Naive thymus-derived CD4-positive, alpha-beta T cell (primary cell): ENCODE measurements around the gene SMARCA2. TPM values are rescaled to one million over a fixed set of nuclear protein-coding genes. Genes with fewer than 3 reads are reported as not detected.

Experiments
- ATAC-seq: fragments of 150-1000 bp; cut with Tn5 transposase; 2 replicates; pipeline ENCODE4 v1.10.0; 2021; ENCODE audit warnings: mild to moderate bottlenecking, moderate library complexity
- CTCF ChIA-PET: fragments of 350-600 bp; sonication (Branson Sonifier 250); formaldehyde crosslinking; loops from one replicate; lab custom pipeline; 2021; ENCODE audit warnings: antibody characterized with exemption; lab: Charles Lee
- POLR2A ChIA-PET: fragments of 350-600 bp; sonication (Branson Sonifier 250); formaldehyde crosslinking; loops from one replicate; lab custom pipeline; 2021; ENCODE audit warnings: antibody characterized with exemption, inconsistent platforms; lab: Charles Lee
- DNase-seq, 9 donors: peaks; one replicate each; pipeline versions ENCODE4 v3.0.0 to v3.0.0-alpha.2; 2020 to 2022; ENCODE audit warnings: mixed read lengths in 1 of 9
- H3K27ac ChIP-seq: one replicate; pipeline ENCODE4 v1.7.0; 2013; ENCODE audit warnings: mild to moderate bottlenecking, low read depth, low read length, moderate library complexity
- H3K27me3 ChIP-seq, 2 donors: one replicate each; pipeline ENCODE4 v1.7.0; 2013; ENCODE audit warnings: low read length in 2 of 2, mild to moderate bottlenecking in 2 of 2, moderate library complexity in 2 of 2; ENCODE audit not compliant: control insufficient read depth in 2 of 2, insufficient read depth in 2 of 2
- H3K36me3 ChIP-seq, 3 experiments: 1 replicate in 2 of 3; 2 replicates in 1 of 3; pipeline ENCODE4 v1.7.0; 2013; ENCODE audit warnings: low read length in 3 of 3, mild to moderate bottlenecking in 3 of 3, moderate library complexity in 1 of 3; ENCODE audit not compliant: insufficient read depth in 3 of 3, control insufficient read depth in 2 of 3
- H3K4me1 ChIP-seq, 2 donors: one replicate each; pipeline ENCODE4 v1.7.0; 2013; ENCODE audit warnings: low read length in 2 of 2, mild to moderate bottlenecking in 2 of 2, moderate library complexity in 1 of 2; ENCODE audit not compliant: control insufficient read depth in 2 of 2, insufficient read depth in 2 of 2
- H3K4me3 ChIP-seq: 2 replicates; pipeline ENCODE4 v1.7.0; 2013; ENCODE audit warnings: mild to moderate bottlenecking, low read length
- H3K9me3 ChIP-seq, 3 experiments: 1 replicate in 2 of 3; 2 replicates in 1 of 3; pipeline ENCODE4 v1.7.0; 2013; ENCODE audit warnings: low read length in 3 of 3; ENCODE audit not compliant: control insufficient read depth in 2 of 3
- H3K27ac Mint-ChIP-seq, 9 donors: one replicate each; pipeline ENCODE4 v1.8.0; 2020 to 2022; ENCODE audit warnings: mixed read lengths in 9 of 9, mild to moderate bottlenecking in 8 of 9, moderate library complexity in 5 of 9, inconsistent platforms in 2 of 9
- H3K27me3 Mint-ChIP-seq, 5 donors: one replicate each; pipeline ENCODE4 v1.8.0; 2021 to 2022; ENCODE audit warnings: mixed read lengths in 5 of 5, mild to moderate bottlenecking in 1 of 5
- H3K36me3 Mint-ChIP-seq, 5 donors: one replicate each; pipeline ENCODE4 v1.8.0; 2020 to 2022; ENCODE audit warnings: mixed read lengths in 5 of 5, mild to moderate bottlenecking in 3 of 5, inconsistent platforms in 1 of 5
- H3K4me1 Mint-ChIP-seq, 7 donors: one replicate each; pipeline ENCODE4 v1.8.0; 2020 to 2022; ENCODE audit warnings: mixed read lengths in 7 of 7, mild to moderate bottlenecking in 3 of 7, inconsistent platforms in 1 of 7
- H3K4me3 Mint-ChIP-seq, 10 donors: one replicate each; pipeline ENCODE4 v1.8.0; 2020 to 2022; ENCODE audit warnings: mild to moderate bottlenecking in 10 of 10, mixed read lengths in 10 of 10, moderate library complexity in 6 of 10, inconsistent platforms in 2 of 10
- H3K9me3 Mint-ChIP-seq, 11 donors: one replicate each; pipeline ENCODE4 v1.8.0; 2020 to 2022; ENCODE audit warnings: mixed read lengths in 11 of 11, mild to moderate bottlenecking in 4 of 11, inconsistent platforms in 1 of 11, moderate library complexity in 1 of 11
- intact Hi-C, 2 donors: fragments of 100-400 bp; cut with micrococcal nuclease; formaldehyde crosslinking; loops; one replicate each; pipeline ENCODE4 v1.15.1; 2023
- polyA plus RNA-seq, 2 donors: library from polyadenylated mRNA; unstranded; fragments of 300-500 nt; fragmentation: Illumina TruSeq; gene quantifications; one replicate each; pipeline ENCODE4 v1.2.3, GENCODE V29; 2021
- total RNA-seq, 6 experiments: library from RNA in 5 of 6; stranded (reverse) in 5 of 6; gene quantifications; 1 replicate in 5 of 6; 2 replicates in 1 of 6; pipeline ENCODE4 v1.2.3 and lab custom pipeline; 2021 to 2026

SMARCA2 gene
- total and polyA plus RNA-seq, 7 experiments from 2014 or later = 37.1 to 294 (median 256) TPM

- Mint-ChIP-seq H3K27me3 (no peaks in the 10 kb centered on the region), H3K4me3 (no peak overlapping the region), H3K4me1 (peaks cover 0 to 4% (median 0%) of the 10 kb centered on the region in 7 donors), H3K27ac (peak overlapping the region in 4 of 9 donors; percentile 8 to 62 (median 17)), H3K36me3 (peaks cover 17 to 66% (median 44%) of the 10 kb centered on the region in 5 donors), H3K9me3 (no peaks in the 10 kb centered on the region)
- Histone ChIP-seq H3K36me3 (peaks cover 14 to 80% (median 25%) of the 10 kb centered on the region in 3 experiments), H3K27ac (no peak overlapping the region), H3K4me3 (no peak overlapping the region), H3K4me1 (no peaks in the 10 kb centered on the region), H3K27me3 (no peaks in the 10 kb centered on the region), H3K9me3 (no peaks in the 10 kb centered on the region)
- DNase-seq = no peak
- intact Hi-C loops = no loop called here
- ChIA-PET CTCF (interaction anchor here (0.6 kb wide), 1 partner anchor 23 kb away, joined by 3 read pairs; no protein-coding TSS in a partner anchor), POLR2A (interaction anchor here (0.6 kb wide), 1 partner anchor 18 kb away, joined by 4 read pairs; no protein-coding TSS in a partner anchor)
- ATAC-seq = no peak
These were observed 92.8 kb downstream of the SMARCA2 start for GRCh38 chr9:2107906-2108451.

GRCh38 chr9:2109069-2109650 lies 94.0 kb downstream of the SMARCA2 start:
- no peak for ATAC-seq
- Histone ChIP-seq H3K27ac (no peak overlapping the region), H3K27me3 (no peaks in the 10 kb centered on the region), H3K36me3 (peaks cover 13 to 82% (median 15%) of the 10 kb centered on the region in 3 experiments), H3K9me3 (no peaks in the 10 kb centered on the region), H3K4me1 (no peaks in the 10 kb centered on the region), H3K4me3 (no peak overlapping the region)
- no peak overlapping the region for H3K4me3 Mint-ChIP-seq
- ChIA-PET POLR2A (no interaction called here), CTCF (interaction anchor here (0.6 kb wide), 1 partner anchor 101 kb away, joined by 3 read pairs; no protein-coding TSS in a partner anchor)
- H3K9me3 Mint-ChIP-seq = no peaks in the 10 kb centered on the region
- H3K36me3 Mint-ChIP-seq = peaks cover 11 to 68% (median 45%) of the 10 kb centered on the region in 5 donors
- no peaks in the 10 kb centered on the region for H3K27me3 Mint-ChIP-seq
- intact Hi-C loops = no loop called here
- H3K4me1 Mint-ChIP-seq = peaks cover 0 to 4% (median 0%) of the 10 kb centered on the region in 7 donors
- no peak for DNase-seq
- peak overlapping the region in 5 of 9 donors; percentile 8 to 63 (median 55) for H3K27ac Mint-ChIP-seq

DNA sequence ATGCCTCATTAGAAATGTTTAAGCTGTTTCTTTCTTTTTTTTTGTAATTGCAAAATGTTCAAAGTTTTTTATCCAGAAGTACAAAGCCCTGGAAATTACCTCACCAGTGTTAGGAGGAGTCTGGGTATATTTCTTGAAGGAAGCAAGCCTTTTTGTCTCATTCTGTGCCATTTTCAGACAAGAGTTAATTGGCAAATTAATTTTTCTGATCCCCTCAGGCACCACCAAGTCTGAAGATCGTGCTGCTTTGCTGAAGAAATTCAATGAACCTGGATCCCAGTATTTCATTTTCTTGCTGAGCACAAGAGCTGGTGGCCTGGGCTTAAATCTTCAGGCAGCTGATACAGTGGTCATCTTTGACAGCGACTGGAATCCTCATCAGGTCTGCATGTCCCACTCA lies 94.9 kb downstream of the SMARCA2 start:
- H3K9me3 ChIP-seq = no peaks in the 10 kb centered on the region
- POLR2A ChIA-PET = no interaction called here
- H3K4me1 ChIP-seq = no peaks in the 10 kb centered on the region
- no peak overlapping the region for H3K27ac ChIP-seq
- Mint-ChIP-seq H3K4me3 (no peak overlapping the region), H3K27ac (peak overlapping the region in 5 of 9 donors; percentile 29 to 63 (median 55)), H3K27me3 (no peaks in the 10 kb centered on the region), H3K4me1 (peaks cover 0 to 4% (median 0%) of the 10 kb centered on the region in 7 donors), H3K36me3 (peaks cover 11 to 66% (median 45%) of the 10 kb centered on the region in 5 donors), H3K9me3 (no peaks in the 10 kb centered on the region)
- DNase-seq (no peak), ATAC-seq (no peak)
- no peak overlapping the region for H3K4me3 ChIP-seq
- H3K36me3 ChIP-seq = peaks cover 13 to 81% (median 18%) of the 10 kb centered on the region in 3 experiments
- H3K27me3 ChIP-seq = no peaks in the 10 kb centered on the region
- intact Hi-C loops = no loop called here
- CTCF ChIA-PET = no interaction called here

GRCh38 chr9:2116073-2116472 lies 100.9 kb downstream of the SMARCA2 start:
- H3K36me3 Mint-ChIP-seq = peaks cover 6 to 77% (median 39%) of the 10 kb centered on the region in 5 donors
- Histone ChIP-seq H3K36me3 (peaks cover 12 to 93% (median 18%) of the 10 kb centered on the region in 3 experiments), H3K4me3 (no peak overlapping the region), H3K27ac (no peak overlapping the region), H3K4me1 (no peaks in the 10 kb centered on the region), H3K27me3 (no peaks in the 10 kb centered on the region), H3K9me3 (no peaks in the 10 kb centered on the region)
- ATAC-seq (peak; percentile 54), DNase-seq (no peak)
- no peak overlapping the region for H3K4me3 Mint-ChIP-seq
- no peaks in the 10 kb centered on the region for H3K27me3 Mint-ChIP-seq
- H3K27ac Mint-ChIP-seq = peak overlapping the region in 1 of 9 donors; percentile 64
- CTCF ChIA-PET = interaction anchor here (0.8 to 1.7 kb wide), 4 partner anchors 19 to 686 kb away, joined by 3 read pairs; no protein-coding TSS in a partner anchor
- peaks cover 0 to 5% (median 0%) of the 10 kb centered on the region in 7 donors for H3K4me1 Mint-ChIP-seq
- no peaks in the 10 kb centered on the region for H3K9me3 Mint-ChIP-seq
- intact Hi-C loops = no loop called here
- POLR2A ChIA-PET = no interaction called here

DNA sequence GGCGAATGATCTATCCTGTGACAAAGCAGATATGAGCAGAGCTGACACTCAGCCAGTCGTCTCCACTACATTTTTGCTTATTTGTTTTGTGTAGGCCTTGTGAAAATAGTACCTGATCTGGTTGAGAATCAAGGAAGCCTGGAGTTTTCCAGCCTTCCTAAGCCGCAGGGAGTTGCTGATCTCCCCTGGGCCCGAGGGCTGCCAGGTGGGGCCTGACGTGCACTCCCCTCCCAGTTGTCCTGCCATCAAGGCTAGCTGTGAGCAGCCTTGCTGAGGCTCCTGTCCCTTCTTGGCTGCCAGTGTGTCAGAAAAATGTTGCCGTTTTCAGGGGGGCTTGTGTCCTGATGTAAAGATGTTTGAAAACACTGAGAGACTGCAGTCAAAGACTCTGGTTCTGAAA lies 102.4 kb downstream of the SMARCA2 start:
- H3K27me3 Mint-ChIP-seq = no peaks in the 10 kb centered on the region
- H3K4me3 Mint-ChIP-seq = no peak overlapping the region
- Histone ChIP-seq H3K9me3 (no peaks in the 10 kb centered on the region), H3K36me3 (peaks cover 15 to 83% (median 18%) of the 10 kb centered on the region in 3 experiments), H3K27ac (no peak overlapping the region), H3K4me1 (no peaks in the 10 kb centered on the region), H3K27me3 (no peaks in the 10 kb centered on the region), H3K4me3 (no peak overlapping the region)
- intact Hi-C loops = no loop called here
- H3K9me3 Mint-ChIP-seq = no peaks in the 10 kb centered on the region
- peak overlapping the region in 3 of 9 donors; percentile 4 to 25 (median 15) for H3K27ac Mint-ChIP-seq
- POLR2A ChIA-PET = no interaction called here
- CTCF ChIA-PET = no interaction called here
- no peak for ATAC-seq
- H3K4me1 Mint-ChIP-seq = peaks cover 0 to 5% (median 3%) of the 10 kb centered on the region in 7 donors
- no peak for DNase-seq
- peaks cover 5 to 67% (median 29%) of the 10 kb centered on the region in 5 donors for H3K36me3 Mint-ChIP-seq

DNA sequence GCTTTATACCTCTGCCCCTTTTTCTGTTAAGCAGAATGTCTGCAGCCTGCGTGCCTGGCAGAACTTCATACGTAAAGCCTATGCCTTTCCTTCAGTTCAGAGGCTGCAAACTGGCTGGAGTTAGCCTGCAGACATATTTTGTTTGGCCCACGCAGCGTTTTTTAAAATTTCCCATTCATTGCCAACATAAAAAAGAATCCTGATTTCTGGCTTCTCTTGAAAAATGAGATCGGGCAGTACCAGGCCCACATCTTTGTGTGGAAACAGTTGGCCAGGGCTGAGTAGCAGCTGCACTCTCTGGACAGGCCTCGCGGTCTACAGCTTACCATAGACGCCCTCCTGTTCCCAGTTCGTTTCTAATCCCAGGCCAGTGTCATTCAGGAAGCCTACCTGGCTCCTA lies 104.4 kb downstream of the SMARCA2 start:
- no peaks in the 10 kb centered on the region for H3K9me3 Mint-ChIP-seq
- Histone ChIP-seq H3K4me3 (no peak overlapping the region), H3K9me3 (no peaks in the 10 kb centered on the region), H3K36me3 (peaks cover 20 to 84% (median 25%) of the 10 kb centered on the region in 3 experiments), H3K27me3 (no peaks in the 10 kb centered on the region), H3K27ac (no peak overlapping the region), H3K4me1 (peaks cover 0 to 4% of the 10 kb centered on the region in 2 donors)
- ATAC-seq (no peak), DNase-seq (no peak)
- H3K27ac Mint-ChIP-seq = no peak overlapping the region
- H3K4me1 Mint-ChIP-seq = peaks cover 4 to 26% (median 17%) of the 10 kb centered on the region in 7 donors
- ChIA-PET POLR2A (no interaction called here), CTCF (no interaction called here)
- intact Hi-C loops = no loop called here
- peaks cover 10 to 73% (median 29%) of the 10 kb centered on the region in 5 donors for H3K36me3 Mint-ChIP-seq
- no peaks in the 10 kb centered on the region for H3K27me3 Mint-ChIP-seq
- no peak overlapping the region for H3K4me3 Mint-ChIP-seq
